CD4-positive, alpha-beta T cell (primary cell): ENCODE measurements around the gene CRTC1. TPM values are rescaled to one million over a fixed set of nuclear protein-coding genes. Genes with fewer than 3 reads are reported as not detected.

Source experiments
- ATAC-seq: fragments of 200-7000 bp; cut with Tn5 transposase; one replicate; pipeline ENCODE4 v1.10.0; 2022; ENCODE audit warnings: mild to moderate bottlenecking; ENCODE audit not compliant: poor library complexity
- CTCF ChIA-PET: fragments of 350-600 bp; sonication (Branson Sonifier 250); formaldehyde crosslinking; loops from one replicate; lab custom pipeline; 2021; ENCODE audit warnings: antibody characterized with exemption, inconsistent platforms; lab: Charles Lee
- POLR2A ChIA-PET: fragments of 350-600 bp; sonication (Branson Sonifier 250); formaldehyde crosslinking; loops from one replicate; lab custom pipeline; 2021; ENCODE audit warnings: antibody characterized with exemption, inconsistent platforms; lab: Charles Lee
- DNase-seq, 14 experiments: peaks; one replicate each; pipeline ENCODE4 v3.0.0-alpha.2; 2013 to 2020; ENCODE audit warnings: mixed read lengths in 2 of 14
- H3K27ac ChIP-seq, 2 donors: one replicate each; pipeline versions ENCODE4 v1.5.1 to v1.7.0; 2013; ENCODE audit warnings: low read length in 2 of 2, low read depth in 1 of 2, mild to moderate bottlenecking in 1 of 2
- H3K27me3 ChIP-seq, 2 experiments: 1 replicate in 1 of 2; 2 replicates in 1 of 2; pipeline versions ENCODE4 v1.6.1 to v1.7.0; 2013; ENCODE audit warnings: low read length in 2 of 2, control low read depth in 1 of 2, mild to moderate bottlenecking in 1 of 2, moderate library complexity in 1 of 2; ENCODE audit not compliant: insufficient read depth in 2 of 2, control insufficient read depth in 1 of 2
- H3K36me3 ChIP-seq: one replicate; pipeline ENCODE4 v1.6.1; 2013; ENCODE audit warnings: low read length, control low read depth; ENCODE audit not compliant: insufficient read depth
- H3K4me1 ChIP-seq: one replicate; pipeline ENCODE4 v1.6.1; 2013; ENCODE audit warnings: low read length, control low read depth; ENCODE audit not compliant: insufficient read depth
- H3K4me3 ChIP-seq: one replicate; pipeline ENCODE4 v1.5.1; 2013; ENCODE audit warnings: mild to moderate bottlenecking, low read length, moderate library complexity
- H3K9me3 ChIP-seq, 2 experiments: 1 replicate in 1 of 2; 2 replicates in 1 of 2; pipeline versions ENCODE4 v1.6.1 to v1.7.0; 2013; ENCODE audit warnings: low read length in 2 of 2, mild to moderate bottlenecking in 2 of 2, control low read depth in 1 of 2, moderate library complexity in 1 of 2; ENCODE audit not compliant: control insufficient read depth in 1 of 2, insufficient read depth in 1 of 2
- H3K27ac Mint-ChIP-seq: one replicate; pipeline ENCODE4 v1.8.0; 2020; ENCODE audit warnings: mixed read lengths
- H3K27me3 Mint-ChIP-seq: one replicate; pipeline ENCODE4 v1.8.0; 2021; ENCODE audit warnings: mixed read lengths
- H3K36me3 Mint-ChIP-seq: one replicate; pipeline ENCODE4 v1.8.0; 2021; ENCODE audit warnings: low read depth, mixed read lengths
- H3K4me1 Mint-ChIP-seq: one replicate; pipeline ENCODE4 v1.8.0; 2021; ENCODE audit warnings: low read depth, mixed read lengths
- H3K4me3 Mint-ChIP-seq: one replicate; pipeline ENCODE4 v1.8.0; 2020; ENCODE audit warnings: mild to moderate bottlenecking, mixed read lengths
- H3K9me3 Mint-ChIP-seq: one replicate; pipeline ENCODE4 v1.8.0; 2020; ENCODE audit warnings: mixed read lengths
- intact Hi-C, 2 experiments: fragments of 100-400 bp; cut with DNase I in 1 of 2; cut with micrococcal nuclease in 1 of 2; formaldehyde crosslinking; loops; one replicate each; pipeline versions ENCODE4 v1.15.1 to v1.9.0; 2023 to 2025; cut with DNase I, micrococcal nuclease
- total RNA-seq, 174 experiments: library from RNA in 2 of 174; stranded (reverse) in 2 of 174; gene quantifications; one replicate each; pipeline ENCODE4 v1.2.3 and lab custom pipeline; 2021 to 2026
- TF ChIP-seq, protein P1 (sequence below): fragments of 200-600 bp; IDR thresholded peaks from one replicate; pipeline ENCODE4 v1.8.0; 2022; ENCODE audit warnings: antibody characterized with exemption, mild to moderate bottlenecking

Gene CRTC1
- total RNA-seq, 2 experiments from 2014 or later: 11.8 to 12.2 TPM

DNA sequence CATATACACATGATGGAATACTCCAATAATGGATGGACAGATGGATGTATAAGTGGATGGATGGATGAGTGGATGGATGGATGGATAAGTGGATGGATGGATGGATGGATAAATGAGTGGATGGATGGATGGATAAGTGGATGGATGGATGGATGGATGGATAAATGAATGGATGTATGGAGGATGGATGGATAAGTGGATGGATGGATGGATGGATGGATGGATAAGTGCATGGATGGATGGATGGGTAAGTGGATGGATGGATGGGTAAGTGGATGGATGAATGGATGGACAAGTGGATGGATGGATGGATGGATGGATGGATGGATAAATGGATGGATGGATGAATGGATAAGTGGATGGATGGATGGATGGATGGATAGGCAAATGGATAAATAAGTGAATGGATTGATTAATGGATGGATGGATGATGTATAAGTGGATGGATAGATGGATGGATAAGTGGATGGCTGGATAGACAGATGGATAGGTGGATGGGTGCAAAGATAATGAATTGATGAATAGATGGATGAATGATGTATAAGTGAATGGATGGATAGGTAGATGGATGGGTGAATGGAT is 116.0 kb downstream of the CRTC1 start:
- Mint-ChIP-seq H3K27ac (no peak overlapping the region), H3K9me3 (no peaks in the 10 kb centered on the region), H3K4me3 (no peak overlapping the region), H3K27me3 (peaks cover 41% of the 10 kb centered on the region), H3K4me1 (no peaks in the 10 kb centered on the region), H3K36me3 (no peaks in the 10 kb centered on the region)
- no peak overlapping the region for H3K27ac ChIP-seq
- CTCF ChIA-PET: no interaction called here
- no peak for DNase-seq
- peaks cover 38 to 40% of the 10 kb centered on the region in 2 experiments for H3K27me3 ChIP-seq
- TF ChIP-seq, protein P1, sequence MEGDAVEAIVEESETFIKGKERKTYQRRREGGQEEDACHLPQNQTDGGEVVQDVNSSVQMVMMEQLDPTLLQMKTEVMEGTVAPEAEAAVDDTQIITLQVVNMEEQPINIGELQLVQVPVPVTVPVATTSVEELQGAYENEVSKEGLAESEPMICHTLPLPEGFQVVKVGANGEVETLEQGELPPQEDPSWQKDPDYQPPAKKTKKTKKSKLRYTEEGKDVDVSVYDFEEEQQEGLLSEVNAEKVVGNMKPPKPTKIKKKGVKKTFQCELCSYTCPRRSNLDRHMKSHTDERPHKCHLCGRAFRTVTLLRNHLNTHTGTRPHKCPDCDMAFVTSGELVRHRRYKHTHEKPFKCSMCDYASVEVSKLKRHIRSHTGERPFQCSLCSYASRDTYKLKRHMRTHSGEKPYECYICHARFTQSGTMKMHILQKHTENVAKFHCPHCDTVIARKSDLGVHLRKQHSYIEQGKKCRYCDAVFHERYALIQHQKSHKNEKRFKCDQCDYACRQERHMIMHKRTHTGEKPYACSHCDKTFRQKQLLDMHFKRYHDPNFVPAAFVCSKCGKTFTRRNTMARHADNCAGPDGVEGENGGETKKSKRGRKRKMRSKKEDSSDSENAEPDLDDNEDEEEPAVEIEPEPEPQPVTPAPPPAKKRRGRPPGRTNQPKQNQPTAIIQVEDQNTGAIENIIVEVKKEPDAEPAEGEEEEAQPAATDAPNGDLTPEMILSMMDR: no peak
- H3K4me1 ChIP-seq: no peaks in the 10 kb centered on the region
- no peak for ATAC-seq
- H3K4me3 ChIP-seq: no peak overlapping the region
- no peaks in the 10 kb centered on the region for H3K36me3 ChIP-seq
- intact Hi-C loops: no loop called here
- POLR2A ChIA-PET: no interaction called here
- H3K9me3 ChIP-seq: peaks cover 0 to 28% of the 10 kb centered on the region in 2 experiments

DNA sequence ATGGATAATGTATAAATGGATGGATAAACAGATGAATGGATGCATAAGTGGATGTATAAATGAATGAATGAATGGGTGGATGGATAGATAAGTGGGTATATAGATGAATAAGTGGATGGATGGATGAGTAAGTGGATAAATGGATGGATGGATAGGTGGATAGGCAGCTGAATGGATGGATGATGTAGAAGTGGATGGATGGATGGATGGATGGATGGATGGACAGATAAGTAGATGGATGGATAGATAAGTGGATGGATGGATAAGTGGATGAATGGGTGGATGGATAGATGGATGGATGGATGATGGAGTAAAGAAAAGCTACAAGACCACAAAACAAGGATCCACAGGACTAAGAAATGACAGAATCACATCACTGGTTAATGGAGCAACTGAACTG is 116.6 kb downstream of the CRTC1 start:
- H3K4me1 Mint-ChIP-seq: no peaks in the 10 kb centered on the region
- no peaks in the 10 kb centered on the region for H3K36me3 ChIP-seq
- H3K4me3 ChIP-seq: no peak overlapping the region
- peaks cover 35% of the 10 kb centered on the region for H3K27me3 Mint-ChIP-seq
- no peak for ATAC-seq
- H3K27me3 ChIP-seq: peaks cover 35 to 36% of the 10 kb centered on the region in 2 experiments
- H3K4me3 Mint-ChIP-seq: no peak overlapping the region
- no peaks in the 10 kb centered on the region for H3K9me3 Mint-ChIP-seq
- H3K36me3 Mint-ChIP-seq: no peaks in the 10 kb centered on the region
- no peak overlapping the region for H3K27ac ChIP-seq
- H3K27ac Mint-ChIP-seq: no peak overlapping the region
- ChIA-PET POLR2A (no interaction called here), CTCF (no interaction called here)
- DNase-seq: no peak
- peaks cover 0 to 28% of the 10 kb centered on the region in 2 experiments for H3K9me3 ChIP-seq
- TF ChIP-seq, protein P1: no peak
- no peaks in the 10 kb centered on the region for H3K4me1 ChIP-seq
- intact Hi-C loops: no loop called here

DNA sequence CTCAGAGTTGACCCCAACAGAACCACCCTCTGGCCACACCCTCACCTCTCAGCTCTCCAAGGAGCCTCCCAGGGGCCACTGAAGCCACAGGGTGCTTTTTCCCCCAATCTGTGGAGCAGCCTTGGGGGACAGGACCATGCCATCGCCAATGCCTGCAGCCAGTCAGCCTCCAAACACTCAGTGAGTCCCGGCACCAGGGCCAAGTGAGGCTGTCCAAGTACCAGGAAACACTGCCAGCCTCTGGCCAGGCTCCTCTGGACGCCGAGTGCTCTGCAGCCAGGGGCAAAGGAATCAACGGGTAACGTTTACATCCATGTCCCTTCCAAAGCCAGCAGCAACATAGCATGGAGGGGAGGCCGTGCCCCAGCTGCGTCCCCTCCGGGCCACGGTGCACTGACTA is 117.2 kb downstream of the CRTC1 start:
- ChIA-PET CTCF (no interaction called here), POLR2A (no interaction called here)
- Mint-ChIP-seq H3K27ac (no peak overlapping the region), H3K27me3 (peaks cover 32% of the 10 kb centered on the region), H3K9me3 (no peaks in the 10 kb centered on the region), H3K4me3 (no peak overlapping the region), H3K36me3 (no peaks in the 10 kb centered on the region), H3K4me1 (no peaks in the 10 kb centered on the region)
- DNase-seq (no peak), ATAC-seq (no peak)
- intact Hi-C loops: no loop called here
- H3K27ac ChIP-seq: no peak overlapping the region
- H3K27me3 ChIP-seq: peaks cover 30 to 32% of the 10 kb centered on the region in 2 experiments
- no peak overlapping the region for H3K4me3 ChIP-seq
- TF ChIP-seq, protein P1: no peak
- peaks cover 0 to 24% of the 10 kb centered on the region in 2 experiments for H3K9me3 ChIP-seq
- no peaks in the 10 kb centered on the region for H3K4me1 ChIP-seq
- no peaks in the 10 kb centered on the region for H3K36me3 ChIP-seq
